Esophagus muscularis mucosa (tissue), 3 donors: ENCODE results near the gene CCNJL.

Experiments
- CTCF ChIP-seq, 3 experiments: fragments of 200-600 bp in 2 of 3; fragments of 450-650 bp in 1 of 3; sonication (generic) in 2 of 3; IDR thresholded peaks; one replicate each; pipeline ENCODE4 v1.5.1; 2017 to 2019; ENCODE audit warnings: antibody characterized with exemption in 3 of 3, mild to moderate bottlenecking in 2 of 3, moderate library complexity in 1 of 3
- POLR2A ChIP-seq: fragments of 450-650 bp; IDR thresholded peaks from one replicate; pipeline ENCODE4 v1.6.1; 2017; ENCODE audit warnings: antibody characterized with exemption, moderate library complexity, mild to moderate bottlenecking, low read depth

- TF ChIP-seq CTCF (IDR thresholded peaks at IDR 0.05) (no peak), POLR2A (no peak)
Measured at GRCh38 chr5:160312960-160313727, 780 bp upstream of the CCNJL start.
